GM12878 (cell line): ENCODE results near the gene CNN3. TPM values are rescaled to one million over a fixed set of nuclear protein-coding genes. Genes with fewer than 3 reads are reported as not detected.

Experiments
- ATAC-seq: fragments of 200-7000 bp; cut with Tn5 transposase; 3 replicates; pipeline ENCODE4 v1.9.1; 2020; ENCODE audit warnings: mild to moderate bottlenecking, moderate library complexity
- BruUV-seq: library from RNA; stranded (reverse); fragments of 400-500 nt; replicated peaks from 2 replicates; lab custom pipeline; 2021; lab: Mats Ljungman, UMichigan
- CTCF ChIA-PET: fragments of 300-600 bp; sonication (Branson Sonifier 250); formaldehyde crosslinking; extraction: SDS; loops from one replicate; lab custom pipeline; 2021; ENCODE audit warnings: inconsistent platforms; lab: Yijun Ruan, JAX
- POLR2A ChIA-PET: fragments of 350-600 bp; formaldehyde crosslinking; extraction: SDS; loops from one replicate; lab custom pipeline; 2021; ENCODE audit warnings: inconsistent platforms; lab: Charles Lee
- RAD21 ChIA-PET: fragments of 300-600 bp; sonication (Branson Sonifier 250); formaldehyde crosslinking; loops from one replicate; lab custom pipeline; 2023; ENCODE audit warnings: antibody characterized with exemption; ENCODE audit not compliant: unreplicated experiment; lab: Charles Lee
- SMC1A ChIA-PET: fragments of 300-600 bp; sonication (Branson Sonifier 250); formaldehyde crosslinking; loops from one replicate; lab custom pipeline; 2023; ENCODE audit not compliant: unreplicated experiment, uncharacterized antibody; lab: Charles Lee
- DNase-seq: peaks from one replicate; pipeline ENCODE4 v3.0.0-alpha.2; 2011; ENCODE audit warnings: low read depth, low spot score
- FAIRE-seq: peaks from 3 replicates; lab custom pipeline; 2011; peaks lifted over from hg19 to GRCh38; lab: Jason Lieb, UNC
- H2AFZ ChIP-seq: 2 replicates; pipeline ENCODE4 v1.6.0; 2011; ENCODE audit warnings: low read depth, low read length, control low read depth; ENCODE audit not compliant: control insufficient read depth
- H3K27ac ChIP-seq: 2 replicates; pipeline ENCODE4 v1.5.1; 2011; ENCODE audit warnings: control low read depth; ENCODE audit not compliant: control insufficient read depth, insufficient read depth
- H3K27me3 ChIP-seq, 2 experiments: replicated peaks in 1 of 2; 2 replicates each; pipeline versions ENCODE4 v1.6.0 to v1.6.1; 2011; ENCODE audit warnings: low read length in 1 of 2; ENCODE audit not compliant: control insufficient read depth in 2 of 2, insufficient read depth in 2 of 2
- H3K36me3 ChIP-seq, 2 experiments: 2 replicates each; pipeline ENCODE4 v1.5.1; 2011; ENCODE audit warnings: low read length in 1 of 2; ENCODE audit not compliant: control insufficient read depth in 2 of 2, insufficient read depth in 2 of 2
- H3K4me1 ChIP-seq: 2 replicates; pipeline ENCODE4 v1.6.1; 2011; ENCODE audit warnings: mild to moderate bottlenecking, low read length, moderate library complexity, mixed read lengths; ENCODE audit not compliant: control insufficient read depth, insufficient read depth
- H3K4me2 ChIP-seq: 2 replicates; pipeline ENCODE4 v1.6.0; 2011; ENCODE audit warnings: control low read depth; ENCODE audit not compliant: control insufficient read depth, insufficient read depth
- H3K4me3 ChIP-seq: fragments of 200-600 bp; sonication (generic); 2 replicates; pipeline ENCODE4 v1.5.1; 2016
- H3K79me2 ChIP-seq: 2 replicates; pipeline ENCODE4 v1.6.0; 2011; ENCODE audit warnings: low read length; ENCODE audit not compliant: control insufficient read depth, insufficient read depth
- H3K9ac ChIP-seq: 2 replicates; pipeline ENCODE4 v1.8.0; 2011; ENCODE audit warnings: low read length, control low read depth, mixed read lengths; ENCODE audit not compliant: control insufficient read depth, insufficient read depth
- H3K9me3 ChIP-seq: replicated peaks from 3 replicates; pipeline ENCODE4 v1.5.1; 2011; ENCODE audit warnings: mild to moderate bottlenecking, low read length; ENCODE audit not compliant: control insufficient read depth, insufficient read depth
- H4K20me1 ChIP-seq: 2 replicates; pipeline ENCODE4 v1.6.0; 2011; ENCODE audit not compliant: control insufficient read depth, insufficient read depth
- ATF2 ChIP-seq: IDR thresholded peaks from 2 replicates; pipeline ENCODE4 v1.6.1; 2012; ENCODE audit warnings: low read length, inconsistent platforms
- CBX3 ChIP-seq: fragments of 200-600 bp; sonication (generic); IDR thresholded peaks from 2 replicates; pipeline ENCODE4 v1.6.1; 2016; ENCODE audit warnings: low read depth, borderline replicate concordance
- CBX5 ChIP-seq: sonication (generic); IDR thresholded peaks from 2 replicates; pipeline ENCODE4 v1.6.1; 2016; ENCODE audit warnings: low read depth, moderate library complexity, mild to moderate bottlenecking, inconsistent platforms
- CEBPB ChIP-seq, 2 experiments: fragments of 150-350 bp in 1 of 2; IDR thresholded peaks; 2 replicates each; pipeline ENCODE4 v1.6.1; 2012 to 2014; ENCODE audit warnings: low read depth in 2 of 2, low read length in 2 of 2, borderline replicate concordance in 1 of 2, inconsistent platforms in 1 of 2
- E2F8 ChIP-seq: fragments of 450-650 bp; IDR thresholded peaks from 2 replicates; pipeline ENCODE4 v1.6.1; 2018; ENCODE audit warnings: mild to moderate bottlenecking, low read depth, moderate library complexity; ENCODE audit not compliant: partially characterized antibody
- NRF1 ChIP-seq: conservative IDR thresholded peaks from 2 replicates; pipeline ENCODE4 v1.6.1; 2011; ENCODE audit warnings: mild to moderate bottlenecking, low read depth, low read length, improper control_type of control experiment
- PKNOX1 ChIP-seq: fragments of 450-650 bp; IDR thresholded peaks from 2 replicates; pipeline ENCODE4 v1.6.1; 2016; ENCODE audit warnings: mild to moderate bottlenecking
- POU2F2 ChIP-seq: IDR thresholded peaks from 3 replicates; pipeline ENCODE4 v1.6.1; 2011; ENCODE audit warnings: low read depth, mild to moderate bottlenecking, low read length, borderline replicate concordance
- RB1 ChIP-seq: fragments of 450-650 bp; formaldehyde crosslinking; IDR thresholded peaks from 2 replicates; pipeline ENCODE4 v1.6.1; 2017; ENCODE audit warnings: mild to moderate bottlenecking, borderline replicate concordance
- RFX5 ChIP-seq: IDR thresholded peaks from 2 replicates; pipeline ENCODE4 v1.6.1; 2011; ENCODE audit warnings: low read depth, low read length, improper control_type of control experiment
- SIN3A ChIP-seq: IDR thresholded peaks from 2 replicates; pipeline ENCODE4 v1.6.1; 2012; ENCODE audit warnings: low read depth, low read length, improper control_type of control experiment
- TARDBP ChIP-seq: IDR thresholded peaks from 2 replicates; pipeline ENCODE4 v1.6.1; 2016; ENCODE audit warnings: borderline replicate concordance
- YBX1 ChIP-seq: fragments of 450-650 bp; IDR thresholded peaks from 2 replicates; pipeline ENCODE4 v1.6.1; 2016; ENCODE audit warnings: antibody characterized with exemption
- ZNF24 ChIP-seq: fragments of 450-650 bp; IDR thresholded peaks from 2 replicates; pipeline ENCODE4 v1.6.1; 2017; ENCODE audit warnings: antibody characterized with exemption, mild to moderate bottlenecking
- ZNF592 ChIP-seq: fragments of 450-650 bp; IDR thresholded peaks from 2 replicates; pipeline ENCODE4 v1.6.1; 2017; ENCODE audit warnings: mild to moderate bottlenecking, moderate library complexity
- WGBS: methylation state at CpG from one replicate; pipeline ENCODE4 v1.1.6; 2016; ENCODE audit warnings: low lambda C conversion rate; ENCODE audit not compliant: insufficient replicate concordance, insufficient coverage; ENCODE audit errors: missing lambda C conversion rate; 5-methylcytosine and 5-hydroxymethylcytosine counted together
- in situ Hi-C: fragments of 300-500 bp; cut with MboI; formaldehyde crosslinking; loops from 9 replicates; pipeline ENCODE4 v1.14.3; 2018; ENCODE audit warnings: mixed read lengths
- intact Hi-C: fragments of 100-400 bp; cut with micrococcal nuclease; formaldehyde crosslinking; loops from one replicate; pipeline ENCODE4 v1.14.2; 2022; ENCODE audit not compliant: unreplicated experiment
- polyA plus RNA-seq, 11 experiments: library from polyadenylated mRNA; depleted of rRNA in 4 of 11; unstranded in 6 of 11; stranded (reverse) in 5 of 11; fragments of >200 nt; fragmentation: Nextera tagmentation in 4 of 11; fragmentation: Illumina TruSeq in 1 of 11; extraction: Ambion mirVana in 4 of 11; extraction: Trizol in 1 of 11; gene quantifications; 1 replicate in 1 of 11; 2 replicates in 10 of 11; pipeline versions ENCODE4 v1.2.1 to v1.2.3, GENCODE V29; 2011 to 2016; ENCODE audit warnings: inconsistent platforms in 2 of 11, missing spikeins in 2 of 11, low read depth in 1 of 11
- total RNA-seq, 4 experiments: library from RNA; depleted of rRNA in 3 of 4; stranded (reverse); fragments of >200 nt in 3 of 4; fragmentation: Illumina TruSeq in 1 of 4; extraction: Trizol in 1 of 4; gene quantifications; 2 replicates each; pipeline versions ENCODE4 v1.2.1 to v1.2.3, GENCODE V29; 2013 to 2021

CNN3 gene
- total and polyA plus RNA-seq, 10 of the 15 experiments (the other 5 are each of a cell fraction or from before 2014, with no cell fraction given), result 0.20 to 48.4 (median 34.3) TPM

GRCh38 chr1:94852788-94853187 is 74.1 kb downstream of the CNN3 start:
- RAD21 ChIA-PET, result interaction anchor here (1.2 to 1.9 kb wide), 2 partner anchors 189 to 190 kb away, joined by 5 to 9 read pairs; no protein-coding TSS in a partner anchor
- in situ Hi-C loops (loop anchor here (5.0 kb wide), 1 partner anchor 190 kb away; no protein-coding TSS in a partner anchor), intact Hi-C loops (loop anchor here (10.0 kb wide), 1 partner anchor 382 kb away; the partner anchor contains the start of gene RWDD3)
- whole genome bisulfite sequencing, result 0% methylated on average over 2 of the region's 2 CpGs
- H3K36me3 ChIP-seq, result no peaks in the 10 kb centered on the region
- H3K79me2 ChIP-seq, result no peaks in the 10 kb centered on the region
- H3K9me3 ChIP-seq, result no peaks in the 10 kb centered on the region
- BruUV-seq, result no TSS peak
- no peak for DNase-seq
- ATAC-seq, result no peak
- H3K4me2 ChIP-seq, result no peak overlapping the region
- CTCF ChIA-PET, result interaction anchor here (2.2 to 6.6 kb wide), 4 partner anchors 12 to 196 kb away, joined by 18 to 120 read pairs (median 67); no protein-coding TSS in a partner anchor
- H3K4me1 ChIP-seq, result no peaks in the 10 kb centered on the region
- no peak overlapping the region for H3K9ac ChIP-seq
- TF ChIP-seq POU2F2 (no peak), CBX3 (no peak), RB1 (no peak), RFX5 (no peak), YBX1 (no peak), PKNOX1 (no peak), SIN3A (no peak), ZNF592 (no peak), CBX5 (no peak), E2F8 (no peak), ATF2 (no peak), NRF1 (no peak), CEBPB (IDR thresholded peaks at IDR 0.05; ENCODE audit: borderline replicate concordance in 1 of 2, low read depth in 2 of 2, low read length in 2 of 2) (no peak), ZNF24 (no peak), TARDBP (no peak)
- no peak overlapping the region for H2AFZ ChIP-seq
- no peaks in the 10 kb centered on the region; a peak in 1 of 4 replicates for H3K27me3 ChIP-seq
- POLR2A ChIA-PET, result no interaction called here
- SMC1A ChIA-PET, result interaction anchor here (5.5 kb wide), 1 partner anchor 188 kb away, joined by 52 read pairs; no protein-coding TSS in a partner anchor
- no peaks in the 10 kb centered on the region for H4K20me1 ChIP-seq
- no peak overlapping the region for H3K27ac ChIP-seq
- no peak overlapping the region for H3K4me3 ChIP-seq
- no peak for FAIRE-seq
